Hepatocyte (in vitro differentiated cells): Measurements from ENCODE around the gene HPSE2. TPM values are rescaled to one million over a fixed set of nuclear protein-coding genes. Genes with fewer than 3 reads are reported as not detected.

Source experiments
- DNase-seq: peaks from one replicate; pipeline ENCODE4 v3.0.0-alpha.2; 2016; ENCODE audit warnings: low spot score
- H2AFZ ChIP-seq: fragments of 200-600 bp; sonication (generic); 2 replicates; pipeline ENCODE4 v1.6.0; 2016; ENCODE audit warnings: antibody characterized with exemption, mild to moderate bottlenecking
- H3K27ac ChIP-seq: fragments of 200-600 bp; sonication (generic); 2 replicates; pipeline ENCODE4 v1.5.1; 2016; ENCODE audit warnings: mild to moderate bottlenecking
- H3K27me3 ChIP-seq: fragments of 200-600 bp; sonication (generic); 2 replicates; pipeline ENCODE4 v1.6.1; 2016
- H3K36me3 ChIP-seq: fragments of 200-600 bp; sonication (generic); replicated peaks from 2 replicates; pipeline ENCODE4 v1.5.1; 2016; ENCODE audit warnings: low read depth; ENCODE audit not compliant: insufficient read depth
- H3K4me1 ChIP-seq: fragments of 200-600 bp; sonication (generic); 2 replicates; pipeline ENCODE4 v1.5.1; 2016; ENCODE audit warnings: mild to moderate bottlenecking, moderate library complexity; ENCODE audit not compliant: insufficient read depth
- H3K4me2 ChIP-seq: fragments of 200-600 bp; sonication (generic); 2 replicates; pipeline ENCODE4 v1.6.0; 2016
- H3K4me3 ChIP-seq: fragments of 200-600 bp; sonication (generic); 2 replicates; pipeline ENCODE4 v1.5.1; 2016; ENCODE audit warnings: mild to moderate bottlenecking
- H3K79me2 ChIP-seq: fragments of 200-600 bp; sonication (generic); 2 replicates; pipeline ENCODE4 v1.6.0; 2017; ENCODE audit warnings: mild to moderate bottlenecking
- H3K9me2 ChIP-seq: fragments of 200-600 bp; sonication (generic); replicated peaks from 2 replicates; pipeline ENCODE4 v1.6.0; 2017; ENCODE audit warnings: mild to moderate bottlenecking; ENCODE audit not compliant: insufficient read depth
- H3K9me3 ChIP-seq: fragments of 200-600 bp; sonication (generic); 2 replicates; pipeline ENCODE4 v1.5.1; 2016; ENCODE audit warnings: low read depth, mild to moderate bottlenecking
- H4K20me1 ChIP-seq: fragments of 200-600 bp; sonication (generic); 2 replicates; pipeline ENCODE4 v1.6.0; 2016; ENCODE audit warnings: mild to moderate bottlenecking; ENCODE audit not compliant: insufficient read depth, poor library complexity, severe bottlenecking
- EZH2 ChIP-seq: fragments of 200-600 bp; sonication (generic); IDR thresholded peaks from 2 replicates; pipeline ENCODE4 v1.6.1; 2016; ENCODE audit warnings: antibody characterized with exemption, mild to moderate bottlenecking, borderline replicate concordance
- EZH2phosphoT487 ChIP-seq: fragments of 200-600 bp; sonication (generic); IDR thresholded peaks from one replicate; pipeline ENCODE4 v1.6.1; 2018; ENCODE audit warnings: antibody characterized with exemption, mild to moderate bottlenecking, low read depth, moderate library complexity; ENCODE audit not compliant: unreplicated experiment, severe bottlenecking
- WGBS: methylation state at CpG from one replicate; pipeline ENCODE4 v1.1.6; 2016; ENCODE audit warnings: low lambda C conversion rate; ENCODE audit errors: missing lambda C conversion rate; 5-methylcytosine and 5-hydroxymethylcytosine counted together
- polyA plus RNA-seq: library from polyadenylated mRNA; unstranded; fragments of >200 nt; fragmentation: Nextera tagmentation; extraction: Ambion mirVana; gene quantifications from 2 replicates; pipeline ENCODE4 v1.2.1, GENCODE V29; 2016
- total RNA-seq: library from RNA; depleted of rRNA; stranded (reverse); fragments of >200 nt; gene quantifications from 2 replicates; pipeline ENCODE4 v1.2.3, GENCODE V29; 2014
- TF ChIP-seq, protein P1 (sequence below): fragments of 200-600 bp; sonication (generic); IDR thresholded peaks from 2 replicates; pipeline ENCODE4 v1.5.1; 2016; ENCODE audit warnings: antibody characterized with exemption, mild to moderate bottlenecking; ENCODE audit not compliant: poor library complexity

The HPSE2 gene
- total and polyA plus RNA-seq, 2 experiments from 2014 or later, result 3.7 to 5.7 TPM

- no peak overlapping the region for H3K27ac ChIP-seq
- no peak for DNase-seq
- H3K4me1 ChIP-seq, result peaks cover 3% of the 10 kb centered on the region
- WGBS, result 60% methylated on average over 5 of the region's 5 CpGs
- H3K9me2 ChIP-seq, result no peaks in the 10 kb centered on the region
- no peaks in the 10 kb centered on the region for H3K27me3 ChIP-seq
- H2AFZ ChIP-seq, result no peak overlapping the region
- no peaks in the 10 kb centered on the region for H3K36me3 ChIP-seq
- H3K4me2 ChIP-seq, result no peak overlapping the region
- no peaks in the 10 kb centered on the region for H3K79me2 ChIP-seq
- H3K4me3 ChIP-seq, result no peak overlapping the region
- H3K9me3 ChIP-seq, result no peaks in the 10 kb centered on the region
- no peaks in the 10 kb centered on the region for H4K20me1 ChIP-seq
- TF ChIP-seq EZH2phosphoT487 (no peak), EZH2 (no peak)
- TF ChIP-seq, protein P1, sequence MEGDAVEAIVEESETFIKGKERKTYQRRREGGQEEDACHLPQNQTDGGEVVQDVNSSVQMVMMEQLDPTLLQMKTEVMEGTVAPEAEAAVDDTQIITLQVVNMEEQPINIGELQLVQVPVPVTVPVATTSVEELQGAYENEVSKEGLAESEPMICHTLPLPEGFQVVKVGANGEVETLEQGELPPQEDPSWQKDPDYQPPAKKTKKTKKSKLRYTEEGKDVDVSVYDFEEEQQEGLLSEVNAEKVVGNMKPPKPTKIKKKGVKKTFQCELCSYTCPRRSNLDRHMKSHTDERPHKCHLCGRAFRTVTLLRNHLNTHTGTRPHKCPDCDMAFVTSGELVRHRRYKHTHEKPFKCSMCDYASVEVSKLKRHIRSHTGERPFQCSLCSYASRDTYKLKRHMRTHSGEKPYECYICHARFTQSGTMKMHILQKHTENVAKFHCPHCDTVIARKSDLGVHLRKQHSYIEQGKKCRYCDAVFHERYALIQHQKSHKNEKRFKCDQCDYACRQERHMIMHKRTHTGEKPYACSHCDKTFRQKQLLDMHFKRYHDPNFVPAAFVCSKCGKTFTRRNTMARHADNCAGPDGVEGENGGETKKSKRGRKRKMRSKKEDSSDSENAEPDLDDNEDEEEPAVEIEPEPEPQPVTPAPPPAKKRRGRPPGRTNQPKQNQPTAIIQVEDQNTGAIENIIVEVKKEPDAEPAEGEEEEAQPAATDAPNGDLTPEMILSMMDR, result no peak
These were observed 627.2 kb downstream of the HPSE2 start for GRCh38 chr10:98608411-98608810.

- Histone ChIP-seq H2AFZ (no peak overlapping the region), H3K4me1 (no peaks in the 10 kb centered on the region), H3K27ac (no peak overlapping the region), H3K79me2 (no peaks in the 10 kb centered on the region), H3K4me3 (no peak overlapping the region), H3K36me3 (no peaks in the 10 kb centered on the region), H3K4me2 (no peak overlapping the region), H3K9me2 (no peaks in the 10 kb centered on the region), H3K27me3 (no peaks in the 10 kb centered on the region), H3K9me3 (no peaks in the 10 kb centered on the region), H4K20me1 (no peaks in the 10 kb centered on the region)
- TF ChIP-seq, protein P1, result no peak
- TF ChIP-seq EZH2phosphoT487, result no peak
- TF ChIP-seq EZH2, result no peak
- DNase-seq, result no peak
These were observed 633.4 kb downstream of the HPSE2 start for GRCh38 chr10:98602224-98602623.

- H3K4me1 ChIP-seq, result no peaks in the 10 kb centered on the region
- no peak overlapping the region for H3K4me3 ChIP-seq
- WGBS, result 96% methylated on average over 6 of the region's 6 CpGs
- no peaks in the 10 kb centered on the region for H3K9me3 ChIP-seq
- no peaks in the 10 kb centered on the region for H3K9me2 ChIP-seq
- H3K36me3 ChIP-seq, result no peaks in the 10 kb centered on the region
- no peak for DNase-seq
- no peak for TF ChIP-seq EZH2phosphoT487
- TF ChIP-seq EZH2, result no peak
- TF ChIP-seq, protein P1, result no peak
- H3K79me2 ChIP-seq, result no peaks in the 10 kb centered on the region
- no peak overlapping the region for H3K4me2 ChIP-seq
- H3K27ac ChIP-seq, result no peak overlapping the region
- H4K20me1 ChIP-seq, result no peaks in the 10 kb centered on the region
- no peak overlapping the region for H2AFZ ChIP-seq
- H3K27me3 ChIP-seq, result no peaks in the 10 kb centered on the region
These were observed 636.5 kb downstream of the HPSE2 start for GRCh38 chr10:98599032-98599610.
